Hindlimb muscle (tissue), 1 donor: ENCODE results near the gene NAB1. TPM values are rescaled to one million over a fixed set of nuclear protein-coding genes. Genes with fewer than 3 reads are reported as not detected.
"Not testable (repeated sequence)": the region's sequence is repeated elsewhere in the genome, so short reads cannot be mapped to it uniquely, and the experiment has no call there.

ENCODE experiments used
- DNase-seq: peaks from one replicate; pipeline ENCODE4 v3.0.0-alpha.2; 2013
- polyA plus RNA-seq: library from polyadenylated mRNA; unstranded; fragments of 120-200 nt; gene quantifications from one replicate; pipeline ENCODE4 v1.2.1, GENCODE V29; 2013; ENCODE audit not compliant: insufficient read length

Gene NAB1
- polyA plus RNA-seq, 1 donor, result 57.9 TPM

DNA sequence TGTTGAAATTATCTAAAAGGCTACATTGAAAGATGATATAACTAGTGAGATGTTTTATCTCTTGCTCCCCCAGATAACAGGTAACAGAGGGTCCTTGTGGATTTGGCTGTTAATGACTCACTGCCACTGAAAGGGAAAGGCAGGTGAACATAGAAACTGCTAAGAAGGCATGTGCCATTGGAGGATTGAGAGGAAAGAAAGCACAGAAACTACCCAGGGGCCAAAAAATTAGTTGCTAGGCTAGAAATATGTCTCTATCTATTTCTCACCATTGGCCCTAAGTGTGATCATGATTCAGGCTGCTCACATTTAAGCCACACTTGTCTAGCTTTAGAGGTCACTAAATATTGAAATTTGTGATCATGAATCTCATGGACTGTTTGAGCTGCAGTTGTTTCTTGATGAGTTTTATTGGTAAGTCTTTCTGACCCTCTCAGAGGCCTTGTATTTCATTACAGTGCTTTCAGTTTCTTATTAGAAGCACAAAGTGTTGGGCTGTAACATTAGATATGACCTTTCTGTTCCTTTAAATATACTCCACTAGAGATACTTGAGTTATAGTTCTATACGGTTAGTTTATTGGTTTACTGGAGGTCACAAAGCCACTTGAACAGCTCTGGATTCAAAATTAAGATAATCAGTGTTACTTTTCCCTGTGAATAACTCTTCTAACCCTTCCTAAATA, 26.2 kb downstream of the NAB1 start:
- DNase-seq, result no peak

DNA sequence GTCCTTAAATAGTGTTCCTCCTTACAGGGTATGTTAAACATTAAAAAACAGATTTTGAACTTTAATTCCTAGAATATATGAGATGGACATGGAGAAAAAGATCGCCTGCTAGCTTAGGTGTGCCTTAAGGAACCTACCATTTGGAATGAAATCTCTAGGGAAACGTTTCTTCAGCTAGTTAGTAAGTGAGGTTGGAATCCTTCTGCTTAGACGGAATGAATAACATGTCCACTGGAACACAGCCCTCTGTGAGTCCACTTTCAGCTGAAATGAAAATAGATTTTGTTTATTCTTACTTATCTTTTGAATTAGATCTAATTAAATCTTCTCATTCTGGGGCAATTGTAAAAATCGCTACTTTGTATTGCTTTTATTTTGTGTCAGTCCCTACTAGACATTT, 28.4 kb downstream of the NAB1 start:
- no peak for DNase-seq

DNA sequence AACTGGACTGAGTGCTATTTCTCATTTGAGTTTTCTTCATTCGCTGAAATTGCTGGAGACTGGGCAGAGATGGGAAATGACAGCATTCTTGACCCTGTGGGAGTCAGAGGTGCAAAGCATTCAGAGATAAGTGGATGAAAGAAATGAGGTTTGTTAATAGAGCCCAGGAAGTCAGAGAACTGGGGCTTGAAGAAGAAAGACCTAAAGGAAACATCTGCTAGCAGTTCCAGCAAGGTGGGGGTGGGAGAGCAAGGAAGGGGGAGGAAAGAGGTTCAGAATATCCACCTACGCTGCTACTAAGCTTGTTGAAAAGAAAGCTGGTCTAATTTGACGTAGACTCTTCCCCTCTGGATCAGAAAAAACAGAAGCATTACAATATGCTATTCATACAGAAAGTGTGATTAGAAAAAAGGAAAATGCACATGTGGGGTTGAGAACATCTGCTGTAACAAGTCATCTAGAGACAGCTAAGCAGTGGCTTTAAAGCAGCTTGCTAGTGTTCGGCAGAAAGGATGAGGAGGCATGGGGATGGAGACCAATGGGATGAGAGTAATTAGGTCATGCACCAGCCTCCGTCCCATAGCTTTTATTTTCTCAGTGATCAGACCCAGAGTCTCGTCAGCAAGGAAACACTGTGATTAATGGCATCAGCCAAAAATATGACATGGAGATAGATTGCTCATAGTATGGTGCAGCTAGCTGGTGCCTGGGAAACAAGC, 29.7 kb downstream of the NAB1 start:
- no peak for DNase-seq

DNA sequence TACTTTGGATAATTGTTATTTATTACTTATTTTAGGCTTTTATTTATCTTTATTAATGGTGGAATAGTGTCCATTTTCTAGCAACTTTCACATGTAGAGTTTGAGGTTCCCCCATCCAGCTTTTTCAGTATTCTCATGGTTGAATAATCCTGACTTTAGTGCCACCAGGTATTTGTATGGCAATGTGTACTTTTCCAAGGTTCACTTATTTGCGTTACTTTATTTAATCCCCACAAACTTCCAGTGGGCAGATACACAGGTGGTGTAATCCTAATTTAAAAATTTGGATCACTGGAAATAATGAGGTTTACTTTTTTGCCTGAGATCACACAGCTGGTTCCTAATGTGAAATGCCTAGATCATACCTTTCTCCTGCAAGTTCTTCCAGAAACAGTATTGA, 30.5 kb downstream of the NAB1 start:
- DNase-seq, result no peak

DNA sequence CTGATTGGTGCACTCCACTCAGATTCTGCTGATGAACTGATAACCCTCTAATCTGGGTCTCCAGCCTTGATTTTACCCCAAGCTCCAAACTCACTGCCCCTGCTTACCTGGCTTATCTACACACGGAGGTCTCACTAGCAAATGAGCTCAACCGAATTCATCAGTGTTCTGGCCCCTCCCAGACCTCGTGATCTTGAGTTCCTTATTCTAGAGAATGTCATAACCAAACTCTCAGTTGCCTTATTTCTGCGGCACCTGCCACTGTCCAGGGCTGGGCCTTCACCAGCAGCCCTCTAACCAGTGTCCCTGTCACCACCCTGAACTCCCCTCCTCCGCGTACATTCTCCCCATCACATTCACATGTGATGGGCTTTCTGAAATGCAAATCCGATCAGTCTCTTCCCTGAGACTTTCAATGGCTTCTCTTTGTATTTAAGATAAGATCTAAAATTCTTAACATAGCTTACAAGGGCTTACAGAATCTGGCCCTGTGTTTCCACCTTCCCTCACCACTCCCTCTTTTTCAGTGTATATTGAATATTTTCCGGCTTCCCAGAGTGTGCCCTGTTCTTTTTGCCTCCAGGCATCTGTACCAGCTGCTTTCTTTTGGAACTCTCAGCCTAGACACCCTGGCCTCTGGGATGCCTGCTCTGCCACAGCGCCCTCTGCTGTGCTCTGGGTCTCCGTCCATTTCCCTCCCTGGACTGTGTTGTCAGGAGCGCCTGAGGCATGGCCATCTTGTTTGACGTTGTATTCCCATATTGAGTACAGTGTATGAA, 31.1 kb downstream of the NAB1 start:
- DNase-seq, result no peak

DNA sequence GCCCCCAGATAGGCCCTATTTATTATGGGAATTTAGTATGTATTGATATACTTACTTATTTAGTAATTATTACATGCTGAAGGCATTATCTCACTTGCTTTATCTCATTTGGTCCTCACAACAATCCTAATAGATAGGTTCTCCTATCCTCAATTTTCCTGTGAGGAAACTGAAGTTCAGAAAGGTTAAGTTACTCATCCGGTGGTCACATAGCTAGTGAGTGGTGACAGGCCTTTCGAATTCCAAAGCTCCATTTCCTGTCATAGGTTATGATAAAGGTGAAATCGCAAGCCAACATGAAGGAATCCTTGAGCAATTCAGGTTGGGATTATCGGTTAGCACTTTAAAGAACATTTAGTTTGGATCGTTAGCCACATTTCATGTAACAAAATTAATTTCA, 33.3 kb downstream of the NAB1 start:
- no peak for DNase-seq

DNA sequence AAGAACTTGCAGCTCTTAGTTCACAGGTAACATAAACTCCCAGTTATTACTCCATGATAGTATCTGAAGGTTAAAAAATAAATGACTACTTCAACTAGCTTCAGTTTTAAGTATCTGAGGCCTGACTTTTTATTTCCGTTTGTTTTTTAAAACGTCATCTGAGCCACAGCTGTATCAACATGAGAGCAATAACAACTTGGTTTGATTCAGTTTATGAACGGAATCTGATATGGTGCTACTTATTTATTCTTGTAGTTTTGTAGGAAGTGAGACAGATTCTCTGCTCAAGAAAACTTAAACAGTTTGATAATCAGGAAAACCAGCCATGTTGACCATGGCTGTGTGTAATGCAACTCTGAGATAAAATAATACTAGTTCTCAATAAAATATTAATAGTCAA, 34.9 kb downstream of the NAB1 start:
- no peak for DNase-seq

DNA sequence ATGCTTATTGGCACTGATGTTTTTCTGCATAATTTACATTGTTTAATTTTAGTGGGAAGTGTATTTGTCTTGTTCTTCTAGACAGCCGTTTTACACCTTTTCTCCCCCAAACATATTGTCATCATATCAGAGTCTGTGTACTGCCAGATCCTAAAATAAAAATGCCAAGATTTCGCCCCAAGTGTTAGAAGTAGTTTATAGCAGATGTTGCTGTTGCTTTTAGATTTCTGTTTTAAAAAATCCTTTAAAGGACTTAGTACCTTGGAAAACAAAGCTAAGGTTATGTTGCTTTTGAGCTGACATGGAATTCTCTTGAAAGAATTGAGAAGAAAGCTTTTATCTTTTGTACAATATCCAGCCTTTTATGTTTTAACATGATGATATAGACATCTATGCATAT, 36.0 kb downstream of the NAB1 start:
- DNase-seq, result no peak

DNA sequence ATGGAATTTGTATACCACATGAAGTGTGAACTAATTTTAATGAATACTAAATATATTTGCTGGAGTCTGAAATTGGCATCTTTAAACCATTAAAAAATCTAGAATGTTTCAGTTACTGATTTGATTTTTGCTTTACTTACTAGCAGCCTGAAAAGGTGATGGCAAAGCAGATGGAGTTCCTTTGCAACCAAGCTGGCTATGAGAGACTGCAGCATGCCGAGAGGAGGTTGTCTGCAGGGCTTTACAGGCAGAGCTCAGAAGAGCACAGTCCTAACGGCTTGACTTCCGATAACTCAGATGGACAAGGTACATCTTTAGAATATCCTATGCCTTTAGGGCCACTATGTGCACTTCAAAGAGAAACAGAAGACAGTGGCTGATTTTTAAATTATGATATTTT, 36.5 kb downstream of the NAB1 start:
- DNase-seq, result no peak

DNA sequence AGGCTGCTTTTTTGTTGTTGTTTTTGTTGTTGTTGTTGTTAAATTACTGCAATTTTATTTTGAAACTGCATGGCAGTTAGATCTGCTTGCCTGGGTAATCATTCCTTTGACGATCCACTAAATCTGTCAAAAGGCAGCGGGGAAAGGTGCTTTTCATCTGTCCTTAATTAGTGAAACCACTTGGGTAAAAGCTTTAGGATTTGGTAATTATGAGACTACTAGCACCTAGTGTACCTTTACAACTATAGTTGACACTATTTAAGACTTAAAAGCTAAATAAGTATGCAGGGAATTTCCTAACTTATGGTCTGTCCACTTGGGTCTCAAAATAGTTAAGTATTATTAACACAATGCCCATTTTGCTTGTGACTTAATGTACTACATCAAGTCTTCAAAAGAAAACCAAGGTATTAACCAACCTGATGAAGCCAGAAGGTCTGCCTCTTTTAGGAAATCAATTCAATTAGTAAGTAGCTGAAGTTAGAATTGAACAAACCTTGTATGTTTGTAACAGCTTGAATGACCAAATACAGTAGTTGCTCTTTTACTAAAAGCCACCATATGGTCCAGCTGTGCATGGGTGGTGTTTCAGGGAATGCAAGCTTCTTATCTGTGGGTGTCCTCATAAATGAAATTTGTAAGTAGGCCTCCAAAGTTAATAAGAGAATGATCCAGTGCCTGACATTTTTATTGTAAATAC, 44.8 kb downstream of the NAB1 start:
- DNase-seq, result no peak

DNA sequence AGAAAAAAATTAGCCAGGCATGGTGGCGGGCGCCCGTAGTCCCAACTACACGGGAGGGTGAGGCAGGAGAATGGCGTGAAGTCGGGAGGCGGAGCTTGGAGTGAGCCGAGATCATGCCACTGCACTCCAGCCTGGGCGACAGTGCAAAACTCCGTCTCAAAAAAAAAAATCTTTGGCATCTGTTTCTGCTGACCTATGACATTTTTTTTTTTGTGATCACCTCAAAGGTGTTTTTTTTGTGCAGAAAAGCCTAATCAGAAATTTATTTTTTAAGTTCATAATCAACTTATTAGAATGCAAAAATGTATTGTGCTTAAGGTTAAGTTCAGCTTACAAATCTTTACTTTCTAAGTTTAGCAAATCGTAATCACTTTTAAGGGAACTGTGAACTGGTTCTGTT, 45.6 kb downstream of the NAB1 start:
- no peak for DNase-seq

DNA sequence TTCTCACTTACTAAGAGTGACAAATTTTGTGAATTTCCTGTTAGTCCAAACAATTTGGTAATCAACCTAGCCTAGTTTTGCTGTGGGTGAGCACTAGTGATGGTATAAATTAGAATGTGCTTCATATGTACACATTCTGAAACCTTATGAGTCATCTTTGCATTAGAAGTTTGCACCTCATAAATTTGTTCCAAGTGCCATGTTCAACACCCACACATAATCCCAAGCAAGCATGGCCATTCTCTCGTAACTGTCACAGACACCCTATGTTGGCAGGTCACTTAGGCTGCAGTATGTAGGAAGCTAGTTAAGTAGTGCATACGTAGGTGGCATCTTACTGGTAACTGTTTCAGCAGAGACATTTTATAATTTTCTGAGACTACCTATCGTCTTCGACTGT, 46.9 kb downstream of the NAB1 start:
- no peak for DNase-seq

DNA sequence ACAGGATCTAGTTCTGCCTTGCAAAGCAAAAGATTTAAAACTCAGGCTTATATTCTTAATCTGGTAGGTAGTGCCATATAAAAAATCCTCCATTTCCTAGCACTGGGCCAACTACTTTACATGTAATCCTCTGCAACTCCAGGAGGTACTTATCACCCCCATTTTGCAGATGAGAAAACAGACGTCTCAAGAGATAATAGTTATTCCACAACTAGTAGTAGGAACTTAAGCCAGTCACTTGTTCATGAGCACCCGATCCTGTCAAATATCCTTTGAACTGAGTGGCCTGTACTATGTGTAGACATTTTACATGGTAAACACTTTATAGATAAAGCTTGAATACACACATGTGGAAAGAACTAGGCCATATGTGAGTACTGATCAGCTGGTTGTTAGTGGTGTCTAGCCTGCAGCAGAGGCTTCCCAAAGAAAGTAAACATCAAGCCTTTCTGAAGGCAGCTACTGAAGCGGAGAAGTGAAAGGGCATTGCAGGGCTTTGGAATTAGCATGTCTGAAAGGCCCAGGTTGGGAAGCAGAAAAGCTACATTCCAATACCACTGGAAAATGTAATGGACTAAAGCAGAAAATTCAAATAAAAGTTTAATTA, 48.0 kb downstream of the NAB1 start:
- no peak for DNase-seq

DNA sequence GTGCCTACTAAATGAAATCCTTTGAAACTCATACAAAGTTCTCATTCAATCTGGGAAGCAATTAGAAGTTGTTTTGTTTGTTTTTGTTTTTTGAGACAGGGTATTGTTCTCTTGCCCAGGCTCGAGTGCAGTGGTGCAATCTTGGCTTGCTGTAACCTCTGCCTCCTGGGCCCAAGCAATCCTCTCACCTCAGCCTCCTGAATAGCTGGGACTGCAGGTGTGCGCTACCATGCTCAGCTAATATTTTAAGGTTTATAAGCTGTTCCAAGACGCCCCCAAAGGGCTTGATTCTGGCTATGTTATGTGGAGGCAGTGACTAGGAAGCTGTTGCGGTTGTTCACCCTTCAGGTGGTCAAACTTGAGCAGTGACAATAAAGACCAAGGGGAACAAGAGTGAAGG, 48.5 kb downstream of the NAB1 start:
- no peak for DNase-seq

DNA sequence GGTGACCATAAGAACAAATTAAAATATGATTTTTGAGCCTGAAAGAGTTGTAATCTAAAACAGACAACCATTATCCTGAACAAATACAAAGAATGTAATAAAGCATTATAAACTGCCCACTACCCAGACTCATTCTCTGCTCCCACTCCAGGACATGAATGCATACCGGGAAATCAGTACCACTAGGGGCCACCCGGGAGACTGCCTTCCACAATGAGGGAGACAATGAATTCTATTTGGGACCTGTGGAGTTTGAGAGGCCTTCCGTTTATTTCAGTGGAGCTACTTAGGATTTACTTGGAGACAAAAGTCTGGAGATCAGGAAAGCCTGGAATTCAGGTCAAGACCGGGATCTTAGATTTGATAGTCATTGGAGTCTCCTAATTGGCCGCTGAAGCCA, 50.0 kb downstream of the NAB1 start:
- no peak for DNase-seq

DNA sequence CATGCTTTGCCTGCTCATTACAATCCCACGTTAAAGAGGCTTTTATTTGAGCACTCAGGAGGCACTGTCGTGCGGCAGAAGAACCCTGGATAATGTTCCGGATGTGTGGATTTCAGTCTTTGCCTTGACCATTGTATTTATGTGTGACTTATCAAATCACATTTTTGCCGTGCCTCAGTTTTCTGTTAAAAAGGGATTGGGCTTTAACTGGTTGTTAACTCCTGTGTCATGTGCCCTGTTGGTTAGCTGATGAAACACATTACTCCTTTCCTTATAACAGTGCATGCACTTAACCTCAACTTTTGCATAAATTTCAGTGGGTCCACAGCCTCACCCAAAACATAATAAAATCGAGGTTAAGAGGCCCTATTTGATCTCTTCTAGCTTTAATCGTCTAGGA, 52.7 kb downstream of the NAB1 start:
- no peak for DNase-seq

DNA sequence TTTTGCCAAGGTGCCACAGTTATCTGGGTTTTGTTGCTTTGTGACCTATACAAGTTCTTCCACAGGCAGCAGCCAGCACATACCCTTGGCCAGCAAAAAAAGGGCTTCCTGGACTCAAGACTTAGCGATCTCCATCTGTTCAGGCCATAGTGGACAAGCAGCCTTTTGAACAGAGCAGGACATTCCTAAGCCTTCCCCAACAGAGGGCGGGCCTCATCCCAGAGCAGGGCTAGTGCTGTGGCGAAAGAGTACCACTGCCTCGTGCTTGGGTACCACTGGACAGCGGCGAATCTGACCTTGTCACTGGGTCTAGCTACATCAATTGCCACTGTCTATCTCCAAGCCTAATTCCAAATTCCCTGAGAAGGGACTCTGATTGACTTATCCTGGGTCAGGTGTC, 56.4 kb downstream of the NAB1 start:
- DNase-seq, result no peak

DNA sequence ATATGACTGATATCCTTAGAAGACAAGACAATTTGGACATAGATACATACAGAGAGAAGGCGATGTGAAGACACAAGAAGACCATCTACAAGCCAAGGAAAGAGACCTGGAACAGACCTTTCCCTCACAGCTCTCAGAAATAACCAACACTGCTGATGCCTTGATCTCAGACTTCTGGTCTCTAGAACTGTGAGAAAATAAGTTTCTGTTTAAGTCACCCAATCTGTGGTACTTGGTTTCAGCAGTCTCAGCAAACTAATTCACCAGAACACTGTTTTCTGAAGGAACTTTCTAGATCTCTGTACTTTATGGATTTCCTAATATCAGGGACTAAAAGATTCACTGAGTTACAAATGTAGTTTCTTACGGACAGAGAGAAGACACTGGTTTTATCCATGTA, 58.8 kb downstream of the NAB1 start:
- DNase-seq, result no peak

DNA sequence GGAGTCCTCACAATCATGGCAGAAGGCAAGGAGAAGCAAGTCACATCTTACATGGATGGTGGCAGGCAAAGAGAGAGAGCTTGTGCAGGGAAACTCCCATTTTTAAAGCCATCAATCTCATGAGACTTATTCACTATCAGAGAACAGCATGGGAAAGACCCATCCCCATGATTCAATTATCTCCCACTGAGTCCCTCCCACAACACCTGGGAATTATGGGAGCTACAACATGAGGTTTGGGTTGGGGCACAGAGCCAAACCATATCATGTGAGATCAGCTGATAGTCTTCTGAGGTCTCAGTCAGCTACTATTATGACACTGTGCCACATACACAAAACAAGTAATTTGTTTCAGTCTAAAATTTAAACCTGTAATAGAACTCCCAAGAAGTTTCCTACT, 59.8 kb downstream of the NAB1 start:
- not testable (repeated sequence) for DNase-seq

DNA sequence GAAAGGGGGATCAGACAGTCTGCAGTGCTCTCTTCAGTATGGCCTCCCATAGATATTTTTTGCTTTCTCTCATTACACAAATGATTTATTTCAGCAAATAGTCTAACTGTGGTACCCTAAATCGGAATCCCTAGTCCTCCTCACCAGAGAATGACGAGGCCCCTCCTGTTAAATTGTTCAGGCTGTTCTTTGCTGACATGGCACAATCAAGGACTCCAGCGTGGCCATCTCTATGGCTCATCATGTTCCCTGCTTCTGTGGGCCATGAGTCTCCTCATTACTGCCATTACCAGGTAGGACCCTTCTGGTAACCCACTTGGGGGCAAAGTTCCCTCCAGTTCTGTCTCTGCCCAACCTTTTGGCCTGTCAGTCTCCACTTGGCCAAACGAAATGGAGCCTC, 62.2 kb downstream of the NAB1 start:
- DNase-seq, result no peak

DNA sequence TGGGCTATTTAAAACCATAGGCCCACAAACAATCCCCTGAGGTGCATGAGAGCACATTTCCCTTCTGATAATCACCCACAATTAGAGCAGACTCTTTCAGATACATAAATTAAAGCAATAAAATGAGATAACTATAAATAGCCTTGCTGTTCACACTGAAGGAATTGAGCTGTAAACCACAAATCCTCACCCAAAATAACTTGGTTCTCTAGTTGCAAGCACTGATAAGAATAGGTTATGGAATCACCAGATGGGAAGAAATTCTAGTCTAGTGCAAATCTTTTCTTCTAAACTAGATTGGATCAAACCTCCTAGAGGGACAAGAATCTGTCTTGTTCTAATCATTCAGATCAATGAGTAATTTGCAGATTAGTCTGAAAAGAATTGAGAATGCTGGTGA, 64.6 kb downstream of the NAB1 start:
- no peak for DNase-seq

DNA sequence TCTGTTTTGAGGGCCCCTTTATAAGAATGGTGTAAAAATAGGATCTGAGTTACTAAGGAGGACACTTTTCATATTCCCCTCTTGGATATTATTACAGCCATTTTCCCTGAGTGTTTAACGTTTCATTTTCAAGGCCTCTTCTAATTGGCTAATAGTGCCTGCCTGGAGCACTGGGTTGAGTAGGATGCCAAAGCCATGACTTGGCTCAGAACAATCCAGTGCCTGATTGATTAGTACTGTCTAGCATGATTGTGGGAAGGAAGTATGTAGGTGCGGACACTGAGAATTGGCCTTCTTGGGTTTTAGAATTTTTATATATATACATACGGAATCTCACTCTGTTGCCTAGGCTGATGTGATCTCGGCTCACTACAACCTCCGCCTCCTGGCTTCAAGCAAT, 66.1 kb downstream of the NAB1 start:
- DNase-seq, result no peak
